GM21515 (cell line): Measurements from ENCODE around the gene FCHSD2.

Experiments
- ATAC-seq: cut with Tn5 transposase; IDR thresholded peaks from one replicate; pipeline ENCODE4 v1.9.1; 2021; ENCODE audit not compliant: unreplicated experiment

Gene FCHSD2

GRCh38 chr11:73172992-73173656, 31.0 kb upstream of the FCHSD2 start:
- no peak for ATAC-seq

GRCh38 chr11:73171436-73172161, 29.5 kb upstream of the FCHSD2 start:
- no peak for ATAC-seq

GRCh38 chr11:73170140-73170539, 28.0 kb upstream of the FCHSD2 start:
- ATAC-seq: no peak

- ATAC-seq: no peak
Measured at GRCh38 chr11:73168925-73169579, 26.9 kb upstream of the FCHSD2 start.

- ATAC-seq: no peak
Measured at GRCh38 chr11:73167363-73167954, 25.3 kb upstream of the FCHSD2 start.

GRCh38 chr11:73164803-73165540, 22.9 kb upstream of the FCHSD2 start:
- no peak for ATAC-seq

GRCh38 chr11:73163638-73164174, 21.6 kb upstream of the FCHSD2 start:
- no peak for ATAC-seq

- ATAC-seq: no peak
Measured at GRCh38 chr11:73162196-73162740, 20.1 kb upstream of the FCHSD2 start.

GRCh38 chr11:73160005-73160760, 18.1 kb upstream of the FCHSD2 start:
- no peak for ATAC-seq

- ATAC-seq: no peak
Measured at GRCh38 chr11:73159297-73159696, 17.2 kb upstream of the FCHSD2 start.

- ATAC-seq: no peak
Measured at GRCh38 chr11:73158356-73159051, 16.4 kb upstream of the FCHSD2 start.

- no peak for ATAC-seq
Measured at GRCh38 chr11:73157101-73158010, 15.2 kb upstream of the FCHSD2 start.

- no peak for ATAC-seq
Measured at GRCh38 chr11:73156686-73157085, 14.6 kb upstream of the FCHSD2 start.

- ATAC-seq: no peak
Measured at GRCh38 chr11:73156114-73156513, 14.0 kb upstream of the FCHSD2 start.

GRCh38 chr11:73155102-73155501, 13.0 kb upstream of the FCHSD2 start:
- ATAC-seq: no peak

GRCh38 chr11:73154178-73154577, 12.1 kb upstream of the FCHSD2 start:
- peak; percentile 46 for ATAC-seq

GRCh38 chr11:73152861-73153483, 10.9 kb upstream of the FCHSD2 start:
- ATAC-seq: peak; percentile 69
